ENCODE results near the gene ATP8A1. TPM values are rescaled to one million over a fixed set of nuclear protein-coding genes. Genes with fewer than 3 reads are reported as not detected.

Gene ATP8A1
- total RNA-seq, 4 donors from 2014 or later, result 23.8 to 74.2 (median 31.1) TPM

GRCh38 chr4:42656679-42656943, 294 bp downstream of the ATP8A1 start:
- Histone ChIP-seq H3K27me3 (no peaks in the 10 kb centered on the region), H3K9me3 (no peaks in the 10 kb centered on the region), H3K36me3 (no peaks in the 10 kb centered on the region), H3K4me1 (peaks cover 44 to 54% of the 10 kb centered on the region in 2 donors), H3K4me3 (peak overlapping the region; percentile 90 to 94 (median 92)), H3K27ac (peak overlapping the region; percentile 84 to 94 (median 89))
- peak; percentile 3 to 12 for ATAC-seq
- intact Hi-C loops (cut with DNase I; ENCODE audit: low total_unique reads), result loop anchor here (2.0 kb wide), 1 partner anchor 24 kb away; no protein-coding TSS in a partner anchor
- TF ChIP-seq, protein P1, sequence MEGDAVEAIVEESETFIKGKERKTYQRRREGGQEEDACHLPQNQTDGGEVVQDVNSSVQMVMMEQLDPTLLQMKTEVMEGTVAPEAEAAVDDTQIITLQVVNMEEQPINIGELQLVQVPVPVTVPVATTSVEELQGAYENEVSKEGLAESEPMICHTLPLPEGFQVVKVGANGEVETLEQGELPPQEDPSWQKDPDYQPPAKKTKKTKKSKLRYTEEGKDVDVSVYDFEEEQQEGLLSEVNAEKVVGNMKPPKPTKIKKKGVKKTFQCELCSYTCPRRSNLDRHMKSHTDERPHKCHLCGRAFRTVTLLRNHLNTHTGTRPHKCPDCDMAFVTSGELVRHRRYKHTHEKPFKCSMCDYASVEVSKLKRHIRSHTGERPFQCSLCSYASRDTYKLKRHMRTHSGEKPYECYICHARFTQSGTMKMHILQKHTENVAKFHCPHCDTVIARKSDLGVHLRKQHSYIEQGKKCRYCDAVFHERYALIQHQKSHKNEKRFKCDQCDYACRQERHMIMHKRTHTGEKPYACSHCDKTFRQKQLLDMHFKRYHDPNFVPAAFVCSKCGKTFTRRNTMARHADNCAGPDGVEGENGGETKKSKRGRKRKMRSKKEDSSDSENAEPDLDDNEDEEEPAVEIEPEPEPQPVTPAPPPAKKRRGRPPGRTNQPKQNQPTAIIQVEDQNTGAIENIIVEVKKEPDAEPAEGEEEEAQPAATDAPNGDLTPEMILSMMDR (IDR thresholded peaks at IDR 0.05 in 4 of 5, conservative IDR thresholded peaks at IDR 0.05 in 1 of 5), result no peak
- no peak for TF ChIP-seq POLR2A (IDR thresholded peaks at IDR 0.05)
- in situ Hi-C loops (cut with MboI; ENCODE audit: low sequenced_read_pairs in 4 of 4), result loop anchor here in 2 of 4 donors (10.0 to 25.0 kb wide), 2 partner anchors 52 to 94 kb away; no protein-coding TSS in a partner anchor
- DNase-seq, result no peak

- no peaks in the 10 kb centered on the region for H3K9me3 ChIP-seq
- peak overlapping the region; percentile 84 to 94 (median 89) for H3K27ac ChIP-seq
- H3K27me3 ChIP-seq, result no peaks in the 10 kb centered on the region
- no peaks in the 10 kb centered on the region for H3K36me3 ChIP-seq
- in situ Hi-C loops (cut with MboI; ENCODE audit: low sequenced_read_pairs in 4 of 4) (loop anchor here in 2 of 4 donors (10.0 to 25.0 kb wide), 2 partner anchors 51 to 94 kb away; no protein-coding TSS in a partner anchor), intact Hi-C loops (cut with DNase I; ENCODE audit: low total_unique reads) (loop anchor here (1.0 to 2.0 kb wide), 2 partner anchors 9 to 23 kb away; no protein-coding TSS in a partner anchor)
- no peak for TF ChIP-seq POLR2A (IDR thresholded peaks at IDR 0.05)
- TF ChIP-seq, protein P1 (IDR thresholded peaks at IDR 0.05 in 4 of 5, conservative IDR thresholded peaks at IDR 0.05 in 1 of 5), result no peak
- peak overlapping the region; percentile 90 to 94 (median 92) for H3K4me3 ChIP-seq
- H3K4me1 ChIP-seq, result peaks cover 44 to 54% of the 10 kb centered on the region in 2 donors
- DNase-seq (peak; percentile 32 to 40), ATAC-seq (peak; percentile 15 to 21)
Observed at GRCh38 chr4:42655921-42656678, 805 bp downstream of the ATP8A1 start.

DNA sequence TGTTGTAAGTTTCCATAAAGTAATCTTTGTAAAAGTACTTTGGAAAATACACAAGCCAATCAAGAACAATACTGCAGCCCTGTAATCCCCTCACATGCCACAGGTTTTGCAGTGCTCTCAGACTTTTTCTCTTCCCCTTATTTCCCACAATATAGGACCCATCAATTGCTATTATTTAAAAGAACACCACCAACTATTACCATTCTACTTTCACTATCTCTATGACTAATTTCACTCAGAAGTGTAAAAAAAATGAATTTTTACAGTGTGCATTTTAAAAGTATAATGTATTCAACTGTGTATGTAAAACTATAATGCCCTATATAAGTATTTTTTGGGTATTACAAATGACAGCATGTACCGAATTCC, 1.7 kb downstream of the ATP8A1 start:
- Histone ChIP-seq H3K4me3 (peak overlapping the region; percentile 90 to 94 (median 92)), H3K27ac (peak overlapping the region; percentile 84 to 94 (median 89)), H3K4me1 (peaks cover 44 to 57% of the 10 kb centered on the region in 2 donors), H3K36me3 (no peaks in the 10 kb centered on the region), H3K9me3 (no peaks in the 10 kb centered on the region), H3K27me3 (no peaks in the 10 kb centered on the region)
- intact Hi-C loops (cut with DNase I; ENCODE audit: low total_unique reads) (loop anchor here (1.0 kb wide), 1 partner anchor 8 kb away; no protein-coding TSS in a partner anchor), in situ Hi-C loops (cut with MboI; ENCODE audit: low sequenced_read_pairs in 4 of 4) (loop anchor here in 2 of 4 donors (10.0 to 25.0 kb wide), 2 partner anchors 50 to 93 kb away; no protein-coding TSS in a partner anchor)
- no peak for TF ChIP-seq POLR2A (IDR thresholded peaks at IDR 0.05)
- TF ChIP-seq, protein P1 (IDR thresholded peaks at IDR 0.05 in 4 of 5, conservative IDR thresholded peaks at IDR 0.05 in 1 of 5), result peak in 1 of 5 experiments; percentile 22
- ATAC-seq, result no peak
- DNase-seq, result no peak

DNA sequence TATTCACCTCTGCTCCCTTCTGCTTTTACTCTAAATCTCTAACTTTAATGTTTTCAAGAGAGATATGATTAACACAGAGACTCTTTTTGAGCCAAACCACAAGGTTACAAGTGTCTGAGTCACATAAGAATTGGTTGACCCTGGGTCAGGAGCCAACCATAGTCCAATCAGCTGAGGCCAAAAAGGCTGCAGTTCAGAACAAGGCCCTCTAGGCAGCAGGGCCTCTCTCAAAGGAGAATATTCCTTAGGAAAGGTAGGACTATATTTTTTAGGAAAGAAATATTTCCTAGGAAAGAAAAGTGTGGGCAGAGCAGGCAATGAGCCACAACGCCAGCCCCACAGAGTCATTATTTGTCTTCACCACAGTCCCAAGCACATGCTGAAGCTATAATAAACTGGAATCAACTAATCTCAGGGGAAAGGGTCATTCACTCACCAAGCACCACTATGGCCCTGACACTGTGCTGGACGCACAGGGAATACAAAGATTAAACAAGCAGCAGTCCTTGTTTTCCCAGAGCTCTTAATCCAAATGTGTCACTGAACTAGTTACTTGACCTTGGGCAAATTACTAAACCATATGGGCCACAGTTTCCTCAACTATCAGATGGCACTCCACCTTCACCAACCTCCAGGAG, 2.2 kb downstream of the ATP8A1 start:
- Histone ChIP-seq H3K4me1 (peaks cover 44 to 57% of the 10 kb centered on the region in 2 donors), H3K27ac (peak overlapping the region; percentile 84 to 94 (median 89)), H3K36me3 (no peaks in the 10 kb centered on the region), H3K9me3 (no peaks in the 10 kb centered on the region), H3K4me3 (peak overlapping the region; percentile 0 to 94 (median 92)), H3K27me3 (no peaks in the 10 kb centered on the region)
- intact Hi-C loops (cut with DNase I; ENCODE audit: low total_unique reads) (loop anchor here (1.0 kb wide), 1 partner anchor 7 kb away; no protein-coding TSS in a partner anchor), in situ Hi-C loops (cut with MboI; ENCODE audit: low sequenced_read_pairs in 4 of 4) (loop anchor here in 2 of 4 donors (10.0 to 25.0 kb wide), 2 partner anchors 50 to 92 kb away; no protein-coding TSS in a partner anchor)
- DNase-seq, result peak in 1 of 2 donors; percentile 39
- ATAC-seq, result peak in 1 of 2 donors; percentile 13
- TF ChIP-seq, protein P1 (IDR thresholded peaks at IDR 0.05 in 4 of 5, conservative IDR thresholded peaks at IDR 0.05 in 1 of 5), result no peak
- no peak for TF ChIP-seq POLR2A (IDR thresholded peaks at IDR 0.05)

Data from gastrocnemius medialis (tissue), 4 donors.